H1 (cell line): Measurements from ENCODE around the gene PNCK.

Experiments
- CBX8 ChIP-seq: fragments of 300-800, 300-1000 bp; sonication (generic); IDR thresholded peaks from 2 replicates; pipeline ENCODE4 v1.7.1; 2016; ENCODE audit warnings: low read depth, low read length, borderline replicate concordance
- CTCF ChIP-seq, 3 experiments: IDR thresholded peaks; 1 replicate in 2 of 3; 2 replicates in 1 of 3; pipeline versions ENCODE4 v1.5.1 to v1.6.1; 2011; ENCODE audit warnings: low read length in 3 of 3, mild to moderate bottlenecking in 3 of 3, inconsistent platforms in 2 of 3, low read depth in 1 of 3, moderate library complexity in 1 of 3; ENCODE audit not compliant: insufficient read depth in 1 of 3; ENCODE audit errors: control extremely low read depth in 1 of 3
- KDM1A ChIP-seq: fragments of 200-600, 300-600 bp; sonication (generic); IDR thresholded peaks from 2 replicates; pipeline ENCODE4 v1.7.1; 2016; ENCODE audit warnings: mild to moderate bottlenecking, low read length, borderline replicate concordance
- TAF1 ChIP-seq: IDR thresholded peaks from 2 replicates; pipeline ENCODE4 v1.6.1; 2011; ENCODE audit warnings: mild to moderate bottlenecking, low read depth, low read length

GRCh38 chrX:153631346-153631745 lies 42.3 kb downstream of the PNCK start:
- TF ChIP-seq TAF1 (no peak), CBX8 (no peak), CTCF (IDR thresholded peaks at IDR 0.05; ENCODE audit: control extremely low read depth in 1 of 3, insufficient read depth in 1 of 3, low read depth in 1 of 3, low read length in 3 of 3) (no peak), KDM1A (no peak)
